ENCODE data around the gene CCDC146. TPM values are rescaled to one million over a fixed set of nuclear protein-coding genes. Genes with fewer than 3 reads are reported as not detected.

CCDC146 gene
- polyA plus RNA-seq, 1 of the 3 experiments (the other 2 are of a cell fraction) = 2.7 TPM

GRCh38 chr7:77306231-77307067 lies 184.0 kb downstream of the CCDC146 start:
- ChIA-PET CTCF (interaction anchor here (0.8 to 1.1 kb wide), 3 partner anchors 16 to 60 kb away, joined by 3 to 4 read pairs (median 3); no protein-coding TSS in a partner anchor), POLR2A (no interaction called here)
- Histone ChIP-seq H3K4me1 (ENCODE audit: control insufficient read depth in 1 of 2, insufficient read depth in 2 of 2, low read depth in 1 of 2, low read length in 1 of 2) (peaks cover 0 to 5% of the 10 kb centered on the region in 2 experiments; a peak in 1 of 4 replicates), H3K9me2 (no peaks in the 10 kb centered on the region), H4K20me1 (ENCODE audit: insufficient read depth) (no peaks in the 10 kb centered on the region), H3K9ac (no peak overlapping the region), H3K79me2 (ENCODE audit: insufficient read depth) (no peaks in the 10 kb centered on the region), H3K9me3 (no peaks in the 10 kb centered on the region), H2AFZ (ENCODE audit: low read depth) (no peak overlapping the region), H3K27ac (ENCODE audit: low read depth in 2 of 2, low read length in 1 of 2) (no peak overlapping the region), H3K4me3 (ENCODE audit: low read depth in 2 of 2, low read length in 1 of 2) (no peak overlapping the region), H3K36me3 (replicated peaks in 1 of 2; ENCODE audit: control insufficient read depth in 1 of 2, insufficient read depth in 2 of 2, low read length in 1 of 2) (peaks cover 0 to 7% of the 10 kb centered on the region in 2 experiments), H3K27me3 (ENCODE audit: insufficient read depth) (no peaks in the 10 kb centered on the region), H3F3A (replicated peaks; ENCODE audit: insufficient read depth) (no peaks in the 10 kb centered on the region), H3K4me2 (no peak overlapping the region)
- 80% methylated on average over 17 of the region's 17 CpGs for WGBS (ENCODE audit: low lambda C conversion rate)
- TF ChIP-seq RFX5 (IDR thresholded peaks at IDR 0.05; ENCODE audit: low read length) (no peak), TEAD4 (IDR thresholded peaks at IDR 0.05; ENCODE audit: borderline replicate concordance, insufficient read depth) (no peak)
- DNase-seq = no peak

- H3K4me3 ChIP-seq (ENCODE audit: low read depth in 2 of 2, low read length in 1 of 2) = no peak overlapping the region
- H3K9me3 ChIP-seq = no peaks in the 10 kb centered on the region
- no peak for DNase-seq
- CTCF ChIA-PET = interaction anchor here (0.6 to 1.5 kb wide), 4 partner anchors 23 to 340 kb away, joined by 3 to 5 read pairs (median 4); no protein-coding TSS in a partner anchor
- H3K4me2 ChIP-seq = no peak overlapping the region
- 54% methylated on average over 4 of the region's 4 CpGs for whole genome bisulfite sequencing (ENCODE audit: low lambda C conversion rate)
- H3K27me3 ChIP-seq (ENCODE audit: insufficient read depth) = no peaks in the 10 kb centered on the region
- H3K4me1 ChIP-seq (ENCODE audit: control insufficient read depth in 1 of 2, insufficient read depth in 2 of 2, low read depth in 1 of 2, low read length in 1 of 2) = peaks cover 0 to 5% of the 10 kb centered on the region in 2 experiments; a peak in 1 of 4 replicates
- H3K79me2 ChIP-seq (ENCODE audit: insufficient read depth) = no peaks in the 10 kb centered on the region
- H3K36me3 ChIP-seq (replicated peaks in 1 of 2; ENCODE audit: control insufficient read depth in 1 of 2, insufficient read depth in 2 of 2, low read length in 1 of 2) = peaks cover 0 to 23% of the 10 kb centered on the region in 2 experiments
- POLR2A ChIA-PET = no interaction called here
- H3K27ac ChIP-seq (ENCODE audit: low read depth in 2 of 2, low read length in 1 of 2) = no peak overlapping the region
- H3K9ac ChIP-seq = no peak overlapping the region
- H2AFZ ChIP-seq (ENCODE audit: low read depth) = no peak overlapping the region
- TF ChIP-seq RCOR1 (IDR thresholded peaks at IDR 0.05; ENCODE audit: low read length) (no peak), TCF12 (IDR thresholded peaks at IDR 0.05) (no peak), CHD2 (IDR thresholded peaks at IDR 0.05; ENCODE audit: low read length, partially characterized antibody) (no peak), PBX3 (IDR thresholded peaks at IDR 0.05) (no peak), FOXM1 (IDR thresholded peaks at IDR 0.05; ENCODE audit: low read depth) (no peak), RFX5 (IDR thresholded peaks at IDR 0.05; ENCODE audit: low read length) (no peak), MXI1 (IDR thresholded peaks at IDR 0.05; ENCODE audit: low read depth, low read length) (no peak), TAF1 (IDR thresholded peaks at IDR 0.05; ENCODE audit: borderline replicate concordance, low read depth, low read length) (no peak), RXRA (IDR thresholded peaks at IDR 0.05; ENCODE audit: borderline replicate concordance, low read depth) (no peak), POLR2AphosphoS5 (IDR thresholded peaks at IDR 0.05; ENCODE audit: low read depth, low read length) (no peak), TEAD4 (IDR thresholded peaks at IDR 0.05; ENCODE audit: borderline replicate concordance, insufficient read depth) (no peak), EZH2phosphoT487 (IDR thresholded peaks at IDR 0.05; ENCODE audit: borderline replicate concordance, low read depth) (no peak), IRF3 (IDR thresholded peaks at IDR 0.05; ENCODE audit: low read depth, low read length) (no peak), GABPA (IDR thresholded peaks at IDR 0.05; ENCODE audit: low read depth) (no peak), ELF1 (IDR thresholded peaks at IDR 0.05) (no peak), USF2 (IDR thresholded peaks at IDR 0.05; ENCODE audit: borderline replicate concordance, low read depth, low read length) (no peak), NFIC (IDR thresholded peaks at IDR 0.05; ENCODE audit: borderline replicate concordance) (no peak), MAX (IDR thresholded peaks at IDR 0.05; ENCODE audit: low read depth) (no peak)
- no peaks in the 10 kb centered on the region for H4K20me1 ChIP-seq (ENCODE audit: insufficient read depth)
- H3F3A ChIP-seq (replicated peaks; ENCODE audit: insufficient read depth) = no peaks in the 10 kb centered on the region
- no peaks in the 10 kb centered on the region for H3K9me2 ChIP-seq
Observed at GRCh38 chr7:77308792-77309191, 186.4 kb downstream of the CCDC146 start.
